Measurements from ENCODE around the gene CEP41.

CEP41 gene

GRCh38 chr7:130397051-130397757 lies 43.6 kb downstream of the CEP41 start:
- no peak overlapping the region for H3K4me3 Mint-ChIP-seq
- DNase-seq (ENCODE audit: low spot score in 2 of 2) (no peak), ATAC-seq (ENCODE audit: low read depth) (no peak)
- H3K4me1 Mint-ChIP-seq, result peaks cover 4% of the 10 kb centered on the region
- H3K36me3 Mint-ChIP-seq, result peaks cover 5% of the 10 kb centered on the region
- H3K27me3 Mint-ChIP-seq, result no peaks in the 10 kb centered on the region
- H3K9me3 Mint-ChIP-seq, result no peaks in the 10 kb centered on the region
- no peak overlapping the region for H3K27ac Mint-ChIP-seq

GRCh38 chr7:130396109-130396508 lies 44.7 kb downstream of the CEP41 start:
- Mint-ChIP-seq H3K9me3 (no peaks in the 10 kb centered on the region), H3K27ac (no peak overlapping the region), H3K36me3 (peaks cover 4% of the 10 kb centered on the region), H3K4me3 (no peak overlapping the region), H3K4me1 (peaks cover 4% of the 10 kb centered on the region), H3K27me3 (no peaks in the 10 kb centered on the region)
- ATAC-seq (ENCODE audit: low read depth) (no peak), DNase-seq (ENCODE audit: low spot score in 2 of 2) (no peak)

- no peak overlapping the region for H3K27ac Mint-ChIP-seq
- peaks cover 4% of the 10 kb centered on the region for H3K4me1 Mint-ChIP-seq
- H3K4me3 Mint-ChIP-seq, result no peak overlapping the region
Observed at GRCh38 chr7:130395421-130395820, 45.4 kb downstream of the CEP41 start.

GRCh38 chr7:130394421-130395195 lies 46.2 kb downstream of the CEP41 start:
- Mint-ChIP-seq H3K4me3 (no peak overlapping the region), H3K4me1 (peaks cover 4% of the 10 kb centered on the region), H3K27ac (no peak overlapping the region), H3K36me3 (peaks cover 4% of the 10 kb centered on the region), H3K9me3 (no peaks in the 10 kb centered on the region), H3K27me3 (no peaks in the 10 kb centered on the region)
- DNase-seq (ENCODE audit: low spot score in 2 of 2) (no peak), ATAC-seq (ENCODE audit: low read depth) (no peak)

More at GRCh38 chr7:130395421-130395820, 45.4 kb downstream of the CEP41 start:
- DNase-seq (ENCODE audit: low spot score in 2 of 2) (no peak), ATAC-seq (ENCODE audit: low read depth) (no peak)
- Mint-ChIP-seq H3K9me3 (no peaks in the 10 kb centered on the region), H3K27me3 (no peaks in the 10 kb centered on the region), H3K36me3 (peaks cover 4% of the 10 kb centered on the region)

- no peaks in the 10 kb centered on the region for H3K9me3 Mint-ChIP-seq
- no peak overlapping the region for H3K27ac Mint-ChIP-seq
- no peak overlapping the region for H3K4me3 Mint-ChIP-seq
- ATAC-seq (ENCODE audit: low read depth) (no peak), DNase-seq (ENCODE audit: low spot score in 2 of 2) (no peak)
- peaks cover 2% of the 10 kb centered on the region for H3K36me3 Mint-ChIP-seq
- H3K27me3 Mint-ChIP-seq, result no peaks in the 10 kb centered on the region
- H3K4me1 Mint-ChIP-seq, result peaks cover 4% of the 10 kb centered on the region
Observed at GRCh38 chr7:130393841-130394411, 46.9 kb downstream of the CEP41 start.

GRCh38 chr7:130393101-130393561 lies 47.7 kb downstream of the CEP41 start:
- DNase-seq (ENCODE audit: low spot score in 2 of 2) (no peak), ATAC-seq (ENCODE audit: low read depth) (no peak)
- Mint-ChIP-seq H3K4me3 (no peak overlapping the region), H3K27ac (no peak overlapping the region), H3K27me3 (peaks cover 2% of the 10 kb centered on the region), H3K4me1 (peaks cover 4% of the 10 kb centered on the region), H3K9me3 (peaks cover 2% of the 10 kb centered on the region), H3K36me3 (peaks cover 2% of the 10 kb centered on the region)

- Mint-ChIP-seq H3K9me3 (peaks cover 2% of the 10 kb centered on the region), H3K27ac (no peak overlapping the region), H3K4me3 (no peak overlapping the region), H3K36me3 (no peaks in the 10 kb centered on the region), H3K4me1 (peaks cover 4% of the 10 kb centered on the region), H3K27me3 (peaks cover 3% of the 10 kb centered on the region)
- ATAC-seq (ENCODE audit: low read depth), result no peak
- no peak for DNase-seq (ENCODE audit: low spot score in 2 of 2)
Observed at GRCh38 chr7:130390486-130390885, 50.3 kb downstream of the CEP41 start.

- Mint-ChIP-seq H3K27ac (no peak overlapping the region), H3K9me3 (peaks cover 2% of the 10 kb centered on the region), H3K4me3 (no peak overlapping the region), H3K4me1 (no peaks in the 10 kb centered on the region), H3K27me3 (peaks cover 3% of the 10 kb centered on the region), H3K36me3 (no peaks in the 10 kb centered on the region)
- ATAC-seq (ENCODE audit: low read depth), result no peak
- DNase-seq (ENCODE audit: low spot score in 2 of 2), result no peak
Observed at GRCh38 chr7:130388671-130389070, 52.1 kb downstream of the CEP41 start.

GRCh38 chr7:130387628-130388403 lies 53.0 kb downstream of the CEP41 start:
- no peaks in the 10 kb centered on the region for H3K4me1 Mint-ChIP-seq
- H3K4me3 Mint-ChIP-seq, result no peak overlapping the region
- peaks cover 3% of the 10 kb centered on the region for H3K27me3 Mint-ChIP-seq
- ATAC-seq (ENCODE audit: low read depth), result no peak
- DNase-seq (ENCODE audit: low spot score in 2 of 2), result no peak
- no peak overlapping the region for H3K27ac Mint-ChIP-seq
- peaks cover 2% of the 10 kb centered on the region for H3K9me3 Mint-ChIP-seq
- no peaks in the 10 kb centered on the region for H3K36me3 Mint-ChIP-seq

- Mint-ChIP-seq H3K9me3 (peaks cover 2% of the 10 kb centered on the region), H3K27me3 (peaks cover 3% of the 10 kb centered on the region), H3K27ac (no peak overlapping the region), H3K36me3 (no peaks in the 10 kb centered on the region), H3K4me1 (no peaks in the 10 kb centered on the region), H3K4me3 (no peak overlapping the region)
- DNase-seq (ENCODE audit: low spot score in 2 of 2) (no peak), ATAC-seq (ENCODE audit: low read depth) (no peak)
Observed at GRCh38 chr7:130387306-130387627, 53.5 kb downstream of the CEP41 start.

- H3K4me3 Mint-ChIP-seq, result no peak overlapping the region
- H3K9me3 Mint-ChIP-seq, result peaks cover 2% of the 10 kb centered on the region
- DNase-seq (ENCODE audit: low spot score in 2 of 2) (no peak), ATAC-seq (ENCODE audit: low read depth) (no peak)
- H3K27me3 Mint-ChIP-seq, result peaks cover 3% of the 10 kb centered on the region
- no peaks in the 10 kb centered on the region for H3K36me3 Mint-ChIP-seq
- H3K4me1 Mint-ChIP-seq, result no peaks in the 10 kb centered on the region
- H3K27ac Mint-ChIP-seq, result no peak overlapping the region
Observed at GRCh38 chr7:130386876-130387275, 53.9 kb downstream of the CEP41 start.

GRCh38 chr7:130385600-130386066 lies 55.2 kb downstream of the CEP41 start:
- no peak overlapping the region for H3K27ac Mint-ChIP-seq

GRCh38 chr7:130384841-130385599 lies 55.8 kb downstream of the CEP41 start:
- Mint-ChIP-seq H3K36me3 (no peaks in the 10 kb centered on the region), H3K4me3 (no peak overlapping the region), H3K4me1 (no peaks in the 10 kb centered on the region), H3K9me3 (peaks cover 2% of the 10 kb centered on the region), H3K27ac (no peak overlapping the region), H3K27me3 (peaks cover 5% of the 10 kb centered on the region)
- ATAC-seq (ENCODE audit: low read depth) (no peak), DNase-seq (ENCODE audit: low spot score in 2 of 2) (no peak)

More at GRCh38 chr7:130385600-130386066, 55.2 kb downstream of the CEP41 start:
- Mint-ChIP-seq H3K4me1 (no peaks in the 10 kb centered on the region), H3K36me3 (no peaks in the 10 kb centered on the region), H3K27me3 (peaks cover 5% of the 10 kb centered on the region), H3K4me3 (no peak overlapping the region), H3K9me3 (peaks cover 2% of the 10 kb centered on the region)
- DNase-seq (ENCODE audit: low spot score in 2 of 2) (no peak), ATAC-seq (ENCODE audit: low read depth) (no peak)
